GM20431 (cell line): ENCODE data around the gene AGK.

Experiments
- in situ Hi-C: fragments of 300-500 bp; cut with MseI, MboI; formaldehyde crosslinking; loops from one replicate; pipeline ENCODE4 v1.15.0; 2020; ENCODE audit warnings: low sequenced_read_pairs; ENCODE audit not compliant: unreplicated experiment

The AGK gene

DNA sequence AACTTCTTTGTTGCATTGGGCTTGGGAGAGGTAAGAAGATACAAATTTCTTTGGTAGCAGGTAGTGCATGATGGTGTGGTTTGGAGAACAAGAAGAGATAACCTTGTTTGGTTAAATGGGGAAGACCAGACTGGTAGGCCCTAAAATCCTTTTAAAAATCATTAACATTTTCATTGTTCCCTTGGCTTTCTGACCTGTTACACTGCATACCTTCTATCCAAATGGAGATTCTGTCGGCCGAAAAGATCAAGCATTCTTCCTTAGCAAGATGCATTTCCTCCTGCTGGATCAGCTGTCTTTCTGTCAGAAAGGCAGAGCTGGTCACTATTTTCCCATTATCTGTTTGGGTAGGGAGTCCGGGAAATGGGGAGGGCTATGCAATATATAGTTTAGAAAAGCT is 33.7 kb downstream of the AGK start:
- in situ Hi-C loops: no loop called here

DNA sequence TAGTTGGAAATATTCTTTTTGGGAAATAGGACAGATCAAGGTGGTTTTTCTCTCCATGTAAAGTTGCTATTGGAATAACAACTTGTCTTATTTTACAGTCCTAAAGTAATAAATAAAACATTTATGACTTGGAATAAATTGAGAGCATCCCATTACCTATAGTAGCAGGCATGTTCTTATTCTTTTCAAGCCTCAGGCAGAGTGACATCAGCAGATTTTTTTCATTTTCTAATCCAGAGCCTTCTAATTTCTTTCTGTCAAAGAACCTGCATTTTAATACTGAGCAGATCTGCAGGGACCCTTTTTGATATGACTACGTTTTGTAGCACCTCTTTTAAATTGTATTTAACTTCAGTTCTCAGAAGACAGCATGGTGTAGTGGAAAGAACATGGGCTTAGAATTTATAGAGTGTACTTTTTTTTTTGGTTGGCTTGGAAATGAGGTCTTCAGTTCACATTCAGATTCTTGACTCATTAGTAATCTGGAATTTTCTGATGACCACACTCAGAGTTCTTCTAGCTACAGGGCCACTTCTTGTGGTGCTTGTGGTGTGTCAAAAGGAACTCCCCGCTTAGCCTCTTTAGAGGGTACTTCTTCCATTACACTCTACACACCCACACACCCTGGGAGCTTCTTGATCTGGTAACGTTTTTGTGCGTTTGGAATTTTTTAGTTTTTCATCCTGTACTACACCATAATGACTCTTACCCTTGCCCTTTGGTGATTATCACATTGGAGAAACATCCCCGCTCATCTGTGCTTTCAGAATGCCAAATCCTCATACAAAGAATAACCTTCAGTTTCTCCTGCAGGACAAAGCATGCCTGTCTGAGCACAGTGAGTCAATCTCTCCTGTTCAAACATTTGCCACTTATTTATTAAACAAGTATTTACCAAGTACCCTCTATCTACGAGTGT is 34.6 kb downstream of the AGK start:
- in situ Hi-C loops: no loop called here

DNA sequence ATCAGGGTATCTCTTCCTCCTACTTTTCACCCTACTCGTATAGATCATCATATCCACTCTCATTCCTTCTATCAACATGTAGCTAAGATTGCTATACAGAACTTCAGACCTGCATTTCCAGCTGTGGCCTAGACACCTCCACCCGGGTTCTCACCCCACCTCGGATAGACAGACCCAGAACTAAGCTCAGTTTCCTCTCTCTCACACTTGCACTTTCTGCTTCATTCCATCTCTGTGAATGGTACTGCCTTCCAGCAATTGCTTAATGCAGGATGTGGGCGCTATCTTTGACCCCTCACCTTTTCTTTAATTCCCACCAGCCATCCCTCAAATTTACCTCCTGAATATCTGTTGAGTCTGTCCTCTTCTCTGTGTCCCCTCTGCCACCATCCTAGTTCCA is 35.7 kb downstream of the AGK start:
- in situ Hi-C loops: no loop called here

DNA sequence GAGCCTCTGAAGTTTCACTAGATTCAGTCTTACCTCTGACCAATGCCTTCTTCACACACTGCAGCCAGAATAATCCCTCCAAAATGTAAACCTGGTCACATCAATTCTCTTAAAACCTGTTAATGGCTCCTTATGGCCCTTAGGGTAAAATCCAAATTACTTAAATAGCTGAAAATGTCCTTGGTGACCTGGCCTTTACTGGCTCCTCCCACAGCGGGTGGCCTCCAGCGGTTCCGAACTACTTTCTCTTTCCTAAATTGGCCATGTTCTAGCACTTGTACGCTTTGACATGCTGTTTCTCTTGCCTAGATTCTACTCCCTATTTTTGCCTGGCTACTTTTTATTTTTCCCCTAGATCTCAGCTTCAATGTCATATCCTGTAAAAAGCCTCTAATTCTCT is 36.1 kb downstream of the AGK start:
- in situ Hi-C loops: no loop called here

DNA sequence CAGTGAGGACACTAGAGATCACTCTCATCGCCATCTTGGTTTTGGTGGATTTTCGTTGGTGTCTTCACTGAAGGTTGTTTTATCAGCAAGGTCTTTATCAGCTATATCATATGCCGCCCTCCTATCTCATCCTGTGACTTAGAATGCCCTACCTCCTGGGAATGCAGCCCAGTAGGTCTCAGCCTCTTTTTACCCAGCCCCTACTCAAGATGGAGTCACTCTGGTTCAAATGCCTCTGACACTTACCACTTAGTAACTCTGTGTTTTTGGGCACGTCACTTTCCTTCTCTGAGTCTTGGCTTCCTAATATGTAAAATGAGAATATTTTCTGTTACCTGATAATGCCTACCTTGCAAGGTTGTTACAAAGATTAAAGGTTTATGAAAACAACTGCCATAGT is 37.7 kb downstream of the AGK start:
- in situ Hi-C loops: no loop called here

DNA sequence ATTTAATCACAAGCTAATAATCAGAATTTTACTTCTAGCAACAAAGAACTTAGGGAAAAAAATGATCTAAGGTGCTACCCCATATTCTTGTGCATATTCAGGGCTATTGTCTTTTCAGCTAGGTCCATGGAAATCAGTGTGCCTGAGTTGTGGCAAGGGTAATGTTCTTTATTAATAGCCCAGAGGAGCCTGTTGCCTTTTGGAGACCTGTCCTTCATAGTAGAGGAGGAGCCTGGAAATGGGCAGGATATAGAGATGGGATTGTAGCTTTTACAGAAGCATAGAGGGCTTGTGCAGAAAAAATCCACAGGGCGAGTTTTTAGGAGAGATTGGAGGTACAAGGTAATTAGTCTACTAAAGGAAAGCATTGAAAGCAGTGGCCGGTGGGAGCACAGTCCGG is 38.9 kb downstream of the AGK start:
- in situ Hi-C loops: no loop called here

DNA sequence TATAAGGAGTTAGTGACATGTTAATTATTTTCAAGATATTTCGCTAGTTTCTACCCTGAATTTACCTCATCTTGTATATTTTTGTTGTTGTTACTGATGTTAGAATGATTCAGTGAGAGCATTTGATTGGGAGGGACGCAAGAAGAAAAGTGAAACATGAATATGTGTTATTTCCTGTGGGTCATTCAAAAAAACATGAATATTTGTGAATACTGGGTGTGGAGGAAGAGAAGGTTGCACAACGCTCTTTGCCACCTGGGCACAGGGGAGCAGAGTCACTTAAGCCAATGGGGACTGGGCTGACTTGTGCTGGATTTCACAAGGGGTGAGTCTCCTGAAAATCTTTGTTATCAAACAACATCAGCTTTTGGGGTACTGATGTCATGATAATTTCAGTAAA is 39.5 kb downstream of the AGK start:
- in situ Hi-C loops: no loop called here

DNA sequence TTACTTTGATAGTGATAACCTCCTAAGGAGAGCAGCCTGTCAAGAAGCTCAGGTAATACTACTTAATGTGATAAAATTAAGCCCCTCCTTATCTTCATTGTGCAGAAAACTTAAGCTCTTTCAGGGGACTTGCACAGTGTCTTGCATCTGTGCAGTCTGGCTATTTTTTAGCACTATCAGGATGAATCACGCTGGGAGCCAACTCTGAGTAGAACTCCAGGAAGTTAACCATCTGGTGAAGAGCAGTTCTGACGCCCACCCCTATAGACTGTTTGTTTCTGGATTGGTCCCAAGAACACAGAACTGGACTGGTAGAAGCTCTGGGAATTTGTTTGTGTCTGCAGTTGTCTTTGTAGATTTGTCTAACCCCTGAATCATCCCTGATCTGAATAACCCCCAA is 41.9 kb downstream of the AGK start:
- in situ Hi-C loops: no loop called here

DNA sequence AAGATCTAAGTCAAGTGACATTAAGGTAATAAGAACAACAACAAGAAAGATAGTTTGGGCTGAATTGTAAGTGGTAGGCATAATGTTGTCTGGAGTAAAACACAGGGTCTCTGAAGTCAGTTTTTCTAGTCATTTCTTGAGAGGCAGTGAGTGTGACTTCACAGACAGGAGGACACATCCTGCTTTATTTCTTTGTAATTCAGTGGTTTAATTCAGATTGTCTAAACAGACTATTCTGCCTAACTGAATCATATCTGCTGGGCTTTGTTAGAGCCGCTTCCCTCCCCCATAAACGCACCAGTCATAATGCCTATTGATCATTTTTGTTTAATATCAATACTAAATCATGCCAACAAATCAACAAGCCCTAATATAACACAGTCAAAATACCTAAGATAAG is 46.8 kb downstream of the AGK start:
- in situ Hi-C loops: no loop called here

DNA sequence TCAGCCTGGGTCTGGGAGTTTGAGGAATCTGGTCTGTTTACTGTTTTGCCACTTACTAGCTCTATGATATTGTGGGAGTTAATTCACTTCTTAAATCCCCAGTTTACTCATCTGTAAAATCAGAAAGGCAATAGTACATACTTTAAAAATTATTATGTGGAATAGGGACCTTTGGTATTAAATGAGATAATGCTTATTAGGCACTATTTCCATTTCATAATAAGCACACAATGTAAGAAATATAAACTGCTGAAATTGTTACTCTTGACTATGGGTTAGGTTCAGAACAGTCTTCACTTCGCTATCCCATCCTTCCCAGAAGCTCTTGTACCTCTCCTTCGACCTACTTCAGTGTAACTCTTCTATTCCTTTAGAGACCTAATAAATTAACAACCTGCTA is 47.2 kb downstream of the AGK start:
- in situ Hi-C loops: no loop called here

DNA sequence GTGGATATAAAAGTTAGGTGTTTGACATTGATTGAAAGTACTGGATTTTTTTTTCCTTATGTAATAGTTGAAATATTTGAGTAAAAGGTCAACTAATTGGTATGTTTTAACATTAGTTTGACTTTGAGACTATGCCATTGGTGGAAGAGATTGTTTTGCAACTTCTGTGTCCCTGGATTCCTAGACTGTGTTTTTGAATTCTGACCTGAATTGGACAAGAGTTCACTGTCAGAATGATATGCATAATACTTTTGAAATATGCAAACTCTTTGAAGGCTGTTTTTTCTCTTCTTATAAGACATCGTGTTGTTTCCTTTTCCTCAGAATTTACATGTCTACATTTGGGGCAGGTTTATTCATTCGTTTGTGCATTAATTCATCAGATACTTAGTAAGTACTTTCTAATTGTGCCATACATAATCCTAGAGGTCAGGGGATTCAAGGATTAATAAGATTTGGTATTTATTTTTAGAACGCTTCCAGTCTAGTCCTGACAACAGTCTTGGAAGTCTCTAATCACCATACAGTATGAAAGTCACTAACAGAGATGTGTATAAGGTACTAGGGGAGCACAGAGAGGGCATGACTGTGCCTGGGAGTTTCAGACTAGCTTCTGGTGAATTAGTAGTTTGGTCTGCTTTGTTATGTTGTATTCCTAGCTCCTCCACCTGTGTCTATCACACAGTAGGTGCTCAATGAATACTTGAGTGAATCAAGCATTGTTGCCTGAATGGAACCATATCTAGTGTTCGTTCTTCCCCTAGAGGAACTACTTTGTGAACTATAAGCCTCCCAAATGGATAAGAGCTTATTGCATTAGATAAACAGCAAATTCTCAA is 49.2 kb downstream of the AGK start:
- in situ Hi-C loops: no loop called here

DNA sequence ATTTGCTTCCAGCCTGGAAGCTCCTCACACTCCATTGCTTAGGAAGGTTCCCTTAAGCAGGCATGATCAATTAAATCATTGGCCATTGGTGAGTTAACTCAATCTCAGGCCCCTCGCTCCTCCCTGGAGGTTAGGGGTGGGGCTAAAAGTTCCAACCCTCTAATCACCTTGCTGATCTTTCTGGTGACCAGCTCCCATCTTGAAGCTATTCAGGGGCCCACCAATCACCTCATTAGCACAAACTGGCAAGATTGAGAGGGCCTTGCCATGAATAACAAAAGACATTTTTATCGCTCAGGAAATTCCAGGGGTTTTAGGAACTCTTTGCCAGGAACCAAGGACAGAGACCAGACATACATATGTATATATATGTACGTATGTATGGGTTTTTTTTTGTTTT is 58.4 kb downstream of the AGK start:
- in situ Hi-C loops: no loop called here

DNA sequence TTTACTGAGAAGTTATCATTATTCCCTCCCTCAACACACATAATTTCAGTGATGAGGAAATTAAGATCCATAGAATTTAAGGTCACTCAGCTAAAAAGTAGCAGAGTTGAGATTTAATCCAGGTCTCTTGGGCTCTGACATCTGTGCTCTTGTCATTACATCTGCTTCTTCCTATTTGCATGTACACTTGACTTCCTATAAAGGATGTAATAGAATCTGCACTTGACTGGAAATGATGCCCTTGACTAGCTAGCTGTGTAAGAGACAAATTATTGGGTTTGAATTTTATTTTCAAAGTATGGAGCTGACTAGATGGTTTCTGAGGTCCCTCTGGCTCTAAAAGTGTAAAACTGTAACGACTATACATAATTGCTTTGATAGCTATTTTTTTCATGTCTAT is 59.5 kb downstream of the AGK start:
- in situ Hi-C loops: no loop called here

DNA sequence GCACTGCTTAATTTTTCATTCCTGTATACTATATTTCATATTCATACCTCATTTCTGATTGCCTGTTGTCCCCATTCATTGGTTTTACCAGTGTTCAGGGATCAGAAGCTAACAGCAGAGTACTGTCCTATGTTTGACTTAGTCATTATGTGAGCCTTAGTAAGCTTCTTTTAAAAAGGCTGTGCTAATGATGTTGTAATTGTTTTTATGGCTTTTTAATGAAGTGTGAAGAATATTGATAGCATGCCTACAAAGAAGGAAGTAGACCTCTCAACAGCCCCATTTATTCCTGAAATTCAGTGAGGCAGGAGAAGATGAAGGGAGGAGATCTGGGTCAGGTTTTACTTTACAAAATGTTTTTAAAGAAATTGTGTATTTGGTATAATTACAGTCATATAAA is 61.7 kb downstream of the AGK start:
- in situ Hi-C loops: no loop called here

DNA sequence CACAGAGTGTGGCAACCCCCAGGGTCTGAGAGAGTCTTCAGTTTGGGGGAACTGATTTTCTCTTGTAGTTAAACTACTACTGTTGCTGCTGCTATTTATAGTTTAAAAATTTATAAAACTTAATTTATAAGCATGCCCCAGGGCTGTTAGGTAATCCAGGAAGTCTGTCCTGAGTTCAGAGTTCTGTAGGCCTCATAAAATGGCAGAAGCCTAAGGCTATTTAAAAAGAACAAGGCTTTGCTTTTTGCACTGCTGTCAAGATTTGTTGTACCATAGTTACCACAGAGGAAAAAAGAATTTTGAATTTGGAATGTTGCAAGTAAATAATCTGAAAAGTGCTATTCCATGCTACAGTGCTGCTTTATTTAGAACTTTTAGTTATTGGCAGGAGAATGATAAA is 66.1 kb downstream of the AGK start:
- in situ Hi-C loops: no loop called here

DNA sequence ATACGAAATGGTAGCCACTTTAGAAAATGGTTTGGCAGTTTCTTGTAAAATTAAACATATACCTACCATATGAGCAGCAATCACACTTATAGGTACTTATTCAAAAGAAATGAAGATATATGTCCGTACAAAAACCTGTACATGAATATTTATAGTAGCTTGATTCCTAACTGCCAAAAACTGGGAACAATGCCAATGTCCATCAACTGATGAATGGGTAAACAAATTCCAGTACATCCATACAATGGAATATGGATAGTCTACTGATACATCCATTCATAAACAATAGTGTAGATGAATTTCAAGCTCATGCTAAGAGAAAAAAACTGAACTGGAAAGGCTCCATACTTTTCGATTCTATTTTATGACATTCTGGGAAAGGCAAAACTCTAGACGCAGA is 68.5 kb downstream of the AGK start:
- in situ Hi-C loops: no loop called here

DNA sequence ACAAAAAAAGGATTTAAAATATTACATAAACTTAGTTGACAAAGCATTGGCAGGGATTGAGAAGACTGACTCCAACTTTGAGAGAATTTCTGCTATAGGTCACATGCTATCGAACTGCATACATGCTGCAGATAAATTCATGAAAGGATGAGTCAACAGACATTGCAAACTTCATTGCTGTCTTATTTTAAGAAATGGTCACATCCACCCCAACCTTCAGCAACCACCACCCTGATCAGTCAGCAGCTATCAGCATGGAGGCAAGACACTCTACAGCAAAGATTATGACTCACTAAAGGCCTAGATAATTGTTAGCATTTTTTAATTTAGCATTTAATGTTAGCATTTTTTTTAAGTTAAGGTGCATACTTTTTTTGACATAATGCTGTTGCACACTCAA is 73.6 kb downstream of the AGK start:
- in situ Hi-C loops: no loop called here

DNA sequence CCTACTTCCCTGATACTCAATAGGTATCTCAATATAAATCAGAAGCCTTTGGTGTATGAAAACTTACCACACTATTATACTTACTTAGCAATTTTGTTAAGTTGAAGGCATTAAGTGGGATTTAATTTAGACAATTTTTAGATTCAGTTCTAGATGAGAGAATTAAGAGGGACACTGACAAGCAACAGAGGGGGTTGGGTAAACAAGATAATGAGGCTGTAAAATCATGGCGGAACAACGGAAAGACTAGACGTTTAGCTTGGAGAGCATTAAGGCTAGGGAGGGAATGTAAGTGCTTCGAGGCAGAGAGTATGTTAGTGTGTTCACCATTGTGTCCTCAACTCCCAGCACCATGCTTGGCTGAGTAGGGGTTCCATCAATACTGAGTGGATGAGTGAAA is 79.4 kb downstream of the AGK start:
- in situ Hi-C loops: no loop called here

DNA sequence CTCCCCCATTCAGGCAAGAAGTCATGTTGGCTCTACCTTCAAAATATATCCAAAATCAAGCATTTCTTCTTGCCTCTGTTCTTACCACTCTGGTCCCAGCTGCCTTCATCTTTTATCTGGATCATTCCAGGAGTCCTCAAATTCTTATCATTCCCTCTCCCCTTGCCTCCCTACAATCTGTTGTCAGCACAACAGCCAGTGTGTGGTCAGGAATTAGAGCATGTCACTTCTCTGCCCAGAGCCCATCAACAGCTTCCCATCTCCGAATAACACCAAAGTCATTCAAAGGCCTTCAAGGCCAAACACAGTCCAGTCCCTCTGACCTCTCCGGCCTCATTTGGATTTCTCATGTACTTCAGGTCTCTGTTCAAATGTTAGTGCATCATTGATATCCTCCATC is 80.3 kb downstream of the AGK start:
- in situ Hi-C loops: no loop called here

DNA sequence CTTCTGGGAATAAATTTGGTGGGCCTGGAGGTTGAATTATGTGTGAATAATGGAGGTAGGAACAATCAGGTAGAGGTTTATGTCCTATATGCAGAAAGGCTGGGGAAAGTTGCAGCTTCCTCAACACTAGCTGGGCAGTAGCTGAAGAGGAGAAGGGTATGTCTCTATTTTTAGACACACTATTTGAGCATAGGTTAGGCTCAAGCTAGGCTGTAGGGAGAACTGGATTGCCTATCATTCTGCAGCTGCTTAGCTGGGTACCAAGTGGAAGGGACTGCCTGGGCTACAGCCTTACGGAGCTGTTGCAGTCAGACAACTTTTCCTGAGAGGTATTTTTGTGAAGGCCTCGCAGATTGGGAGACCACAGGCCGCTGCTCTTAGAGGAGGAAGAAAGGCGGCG is 82.9 kb downstream of the AGK start:
- in situ Hi-C loops: no loop called here

DNA sequence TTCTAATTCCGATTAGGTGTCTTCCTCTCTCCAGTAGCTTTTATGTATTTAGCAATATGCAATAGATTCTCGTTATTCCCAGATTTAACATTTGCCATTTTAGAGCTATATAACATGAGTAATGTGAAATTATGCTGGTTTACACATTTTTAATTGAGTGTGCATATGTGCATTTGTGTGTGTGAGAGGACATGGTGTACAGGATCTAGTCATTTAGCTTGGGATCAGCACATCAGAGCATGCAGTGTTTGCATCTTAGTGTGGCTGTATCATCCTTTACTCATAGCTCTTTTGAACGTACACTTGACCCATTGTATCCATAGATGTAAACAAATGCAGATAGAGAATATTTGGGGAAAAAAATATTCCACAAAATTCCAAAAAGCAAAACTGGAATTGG is 84.8 kb downstream of the AGK start:
- in situ Hi-C loops: no loop called here
